Esophagus squamous epithelium (tissue), 4 donors: ENCODE results near the gene ZNF431.

ENCODE experiments used
- POLR2A ChIP-seq, 4 donors: fragments of 450-650 bp; IDR thresholded peaks; one replicate each; pipeline ENCODE4 v1.6.1; 2017; ENCODE audit warnings: antibody characterized with exemption in 4 of 4, mild to moderate bottlenecking in 4 of 4, moderate library complexity in 3 of 4
- TF ChIP-seq, protein P1 (sequence below), 6 experiments: fragments of 450-650 bp in 4 of 6; fragments of 200-600 bp in 2 of 6; sonication (generic) in 2 of 6; IDR thresholded peaks; one replicate each; pipeline ENCODE4 v1.5.1; 2016 to 2019; ENCODE audit warnings: antibody characterized with exemption in 6 of 6, mild to moderate bottlenecking in 4 of 6, moderate library complexity in 4 of 6

DNA sequence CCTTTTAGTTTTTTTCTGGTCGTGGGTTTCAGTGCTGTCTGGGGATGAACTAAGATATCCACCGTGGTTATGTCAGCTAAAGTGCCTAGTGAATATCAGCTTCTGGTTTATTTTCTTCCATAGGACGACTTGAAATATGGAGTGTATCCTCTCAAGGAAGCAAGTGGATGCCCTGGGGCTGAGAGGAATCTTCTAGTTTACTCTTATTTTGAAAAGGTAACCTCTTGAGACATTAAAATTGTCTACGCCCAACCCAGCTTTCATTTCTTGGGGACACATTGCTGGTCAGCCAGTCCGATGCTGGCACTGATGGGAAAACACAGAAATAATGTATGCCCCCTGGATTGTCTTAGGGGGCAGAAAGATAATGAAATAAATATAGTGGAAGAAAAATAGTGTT lies 1.6 kb downstream of the ZNF431 start:
- no peak for TF ChIP-seq POLR2A (IDR thresholded peaks at IDR 0.05)
- TF ChIP-seq, protein P1, sequence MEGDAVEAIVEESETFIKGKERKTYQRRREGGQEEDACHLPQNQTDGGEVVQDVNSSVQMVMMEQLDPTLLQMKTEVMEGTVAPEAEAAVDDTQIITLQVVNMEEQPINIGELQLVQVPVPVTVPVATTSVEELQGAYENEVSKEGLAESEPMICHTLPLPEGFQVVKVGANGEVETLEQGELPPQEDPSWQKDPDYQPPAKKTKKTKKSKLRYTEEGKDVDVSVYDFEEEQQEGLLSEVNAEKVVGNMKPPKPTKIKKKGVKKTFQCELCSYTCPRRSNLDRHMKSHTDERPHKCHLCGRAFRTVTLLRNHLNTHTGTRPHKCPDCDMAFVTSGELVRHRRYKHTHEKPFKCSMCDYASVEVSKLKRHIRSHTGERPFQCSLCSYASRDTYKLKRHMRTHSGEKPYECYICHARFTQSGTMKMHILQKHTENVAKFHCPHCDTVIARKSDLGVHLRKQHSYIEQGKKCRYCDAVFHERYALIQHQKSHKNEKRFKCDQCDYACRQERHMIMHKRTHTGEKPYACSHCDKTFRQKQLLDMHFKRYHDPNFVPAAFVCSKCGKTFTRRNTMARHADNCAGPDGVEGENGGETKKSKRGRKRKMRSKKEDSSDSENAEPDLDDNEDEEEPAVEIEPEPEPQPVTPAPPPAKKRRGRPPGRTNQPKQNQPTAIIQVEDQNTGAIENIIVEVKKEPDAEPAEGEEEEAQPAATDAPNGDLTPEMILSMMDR (IDR thresholded peaks at IDR 0.05), result no peak
